Measurements from ENCODE around the gene UCP3. TPM values are rescaled to one million over a fixed set of nuclear protein-coding genes. Genes with fewer than 3 reads are reported as not detected.

UCP3 gene
- total RNA-seq, 1 donor from 2014 or later, result 2.0 TPM

DNA sequence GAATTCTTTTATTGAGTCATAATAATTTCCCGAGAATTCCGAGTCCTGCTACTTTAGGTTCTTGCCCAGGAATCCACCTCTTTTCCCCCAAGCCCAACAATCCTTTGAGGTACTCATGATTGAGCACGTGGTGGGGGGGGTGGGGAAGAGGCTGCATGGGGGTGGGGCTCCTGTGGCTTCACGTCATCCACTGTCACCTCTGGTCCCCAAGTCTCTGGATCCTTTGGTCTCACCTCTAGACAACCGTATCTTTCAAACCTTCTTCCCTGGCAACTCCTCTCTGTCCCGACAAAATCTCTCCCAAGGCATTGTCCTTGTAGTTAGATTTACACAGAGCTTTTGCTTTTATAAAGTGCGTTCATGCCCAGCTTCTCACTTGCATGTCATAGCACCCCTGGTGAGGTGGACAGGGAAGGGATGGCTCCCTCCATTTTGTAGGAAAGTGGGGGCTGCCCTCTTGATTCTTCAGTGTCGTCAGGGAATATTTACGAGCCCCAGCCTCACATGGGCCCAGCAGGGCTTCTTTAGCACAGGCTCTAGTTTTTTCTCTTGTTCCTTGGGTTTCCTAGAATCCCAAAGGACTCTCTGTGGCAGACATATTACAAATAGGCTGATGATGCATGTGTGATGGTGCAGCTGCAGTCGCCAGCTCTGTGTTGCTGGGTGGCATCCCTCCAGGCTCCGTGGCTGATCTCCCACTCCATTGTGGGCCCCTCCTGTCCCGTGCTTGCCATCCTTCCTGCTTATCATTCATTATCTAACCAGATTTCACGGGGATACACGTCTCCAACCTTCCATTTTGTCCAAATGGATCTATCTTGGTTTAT, 8.4 kb downstream of the UCP3 start:
- Histone ChIP-seq H3K79me2 (ENCODE audit: insufficient read depth, low read length) (no peaks in the 10 kb centered on the region), H3K27ac (ENCODE audit: low read depth, low read length) (no peak overlapping the region), H3K36me3 (ENCODE audit: insufficient read depth, low read length) (no peaks in the 10 kb centered on the region), H4K20me1 (ENCODE audit: insufficient read depth, low read length) (no peaks in the 10 kb centered on the region), H3K4me2 (ENCODE audit: low read length) (no peak overlapping the region), H2AFZ (ENCODE audit: low read depth, low read length) (no peak overlapping the region), H3K4me3 (ENCODE audit: insufficient read depth, low read depth, low read length) (no peak overlapping the region), H3K27me3 (ENCODE audit: insufficient read depth, low read length) (no peaks in the 10 kb centered on the region), H3K4me1 (ENCODE audit: insufficient read depth, low read length) (no peaks in the 10 kb centered on the region), H3K9me3 (ENCODE audit: insufficient read depth, low read depth, low read length) (no peaks in the 10 kb centered on the region), H3K9ac (ENCODE audit: low read length) (no peak overlapping the region)
- H3K4me1 Mint-ChIP-seq (ENCODE audit: low read depth, unreplicated experiment), result no peaks in the 10 kb centered on the region
- TF ChIP-seq CTCF (IDR thresholded peaks at IDR 0.05; ENCODE audit: insufficient read depth, low read depth, low read length), result no peak
- TF ChIP-seq EZH2 (IDR thresholded peaks at IDR 0.05; ENCODE audit: insufficient read depth, low read length), result no peak
- H3K9me3 Mint-ChIP-seq (ENCODE audit: unreplicated experiment), result no peaks in the 10 kb centered on the region
- no peak overlapping the region for H3K4me3 Mint-ChIP-seq (ENCODE audit: unreplicated experiment)
- H3K27ac Mint-ChIP-seq (ENCODE audit: unreplicated experiment), result no peak overlapping the region
- H3K36me3 Mint-ChIP-seq (ENCODE audit: low read depth, unreplicated experiment), result peaks cover 21% of the 10 kb centered on the region
- no peak for DNase-seq (ENCODE audit: low read depth)
- no peak for FAIRE-seq
- no peaks in the 10 kb centered on the region for H3K27me3 Mint-ChIP-seq (ENCODE audit: low read depth, unreplicated experiment)

DNA sequence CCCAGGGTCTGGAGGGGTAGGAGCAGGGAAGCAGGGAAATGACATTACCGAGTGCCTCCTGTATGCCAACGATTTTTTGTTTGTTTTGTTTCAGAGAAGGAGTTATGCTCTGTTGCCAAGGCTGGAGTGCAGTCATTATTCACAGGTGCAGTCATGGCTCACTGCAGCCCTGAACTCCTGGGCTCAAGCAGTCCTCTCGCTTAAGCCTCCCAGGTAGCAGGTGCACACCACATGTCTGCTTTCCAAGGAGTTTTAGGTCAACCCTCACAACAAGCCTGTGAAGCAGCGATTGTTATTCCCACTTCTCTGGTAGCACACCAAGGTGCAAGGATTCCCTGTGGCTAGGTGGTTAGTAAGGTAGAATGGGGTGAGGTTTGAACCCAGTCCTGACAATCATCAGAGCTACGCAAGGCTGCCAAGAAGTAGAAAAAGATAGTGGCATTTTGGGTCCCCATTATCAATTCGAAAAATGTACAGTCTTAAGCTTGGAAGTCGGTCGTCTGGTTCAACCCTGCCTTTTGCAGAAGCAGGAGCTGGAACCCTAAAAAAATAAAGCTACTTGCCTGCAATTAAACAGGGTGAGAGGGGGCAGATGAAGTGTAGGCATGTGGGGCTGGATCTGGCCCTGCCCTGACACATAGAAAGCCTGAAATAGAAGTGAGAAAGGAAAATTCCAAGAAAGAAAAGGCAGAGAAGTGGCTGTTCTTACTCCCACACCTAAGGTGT, 9.1 kb downstream of the UCP3 start:
- DNase-seq (ENCODE audit: low read depth) (no peak), FAIRE-seq (no peak)
- no peaks in the 10 kb centered on the region for H3K27me3 ChIP-seq (ENCODE audit: insufficient read depth, low read length)
- no peaks in the 10 kb centered on the region for H3K79me2 ChIP-seq (ENCODE audit: insufficient read depth, low read length)
- no peak overlapping the region for H3K4me3 ChIP-seq (ENCODE audit: insufficient read depth, low read depth, low read length)
- H3K27me3 Mint-ChIP-seq (ENCODE audit: low read depth, unreplicated experiment), result no peaks in the 10 kb centered on the region
- no peaks in the 10 kb centered on the region for H3K4me1 ChIP-seq (ENCODE audit: insufficient read depth, low read length)
- H3K4me2 ChIP-seq (ENCODE audit: low read length), result no peak overlapping the region
- TF ChIP-seq CTCF (IDR thresholded peaks at IDR 0.05; ENCODE audit: insufficient read depth, low read depth, low read length) (no peak), EZH2 (IDR thresholded peaks at IDR 0.05; ENCODE audit: insufficient read depth, low read length) (no peak)
- no peak overlapping the region for H3K27ac ChIP-seq (ENCODE audit: low read depth, low read length)
- H3K36me3 Mint-ChIP-seq (ENCODE audit: low read depth, unreplicated experiment), result peaks cover 19% of the 10 kb centered on the region
- H4K20me1 ChIP-seq (ENCODE audit: insufficient read depth, low read length), result no peaks in the 10 kb centered on the region
- no peak overlapping the region for H3K27ac Mint-ChIP-seq (ENCODE audit: unreplicated experiment)
- no peak overlapping the region for H3K9ac ChIP-seq (ENCODE audit: low read length)
- H3K9me3 Mint-ChIP-seq (ENCODE audit: unreplicated experiment), result no peaks in the 10 kb centered on the region
- H3K4me1 Mint-ChIP-seq (ENCODE audit: low read depth, unreplicated experiment), result no peaks in the 10 kb centered on the region
- H2AFZ ChIP-seq (ENCODE audit: low read depth, low read length), result no peak overlapping the region
- no peaks in the 10 kb centered on the region for H3K36me3 ChIP-seq (ENCODE audit: insufficient read depth, low read length)
- no peak overlapping the region for H3K4me3 Mint-ChIP-seq (ENCODE audit: unreplicated experiment)
- no peaks in the 10 kb centered on the region for H3K9me3 ChIP-seq (ENCODE audit: insufficient read depth, low read depth, low read length)
